GM12878 (cell line): ENCODE data around the gene NACA.

Source experiments
- POLR2A ChIP-seq: IDR thresholded peaks from 2 replicates; pipeline ENCODE4 v1.6.1; 2011; ENCODE audit warnings: low read depth, mild to moderate bottlenecking, low read length
- RFX5 ChIP-seq: IDR thresholded peaks from 2 replicates; pipeline ENCODE4 v1.6.1; 2011; ENCODE audit warnings: low read depth, low read length, improper control_type of control experiment
- TAF1 ChIP-seq: IDR thresholded peaks from 2 replicates; pipeline ENCODE4 v1.6.1; 2011; ENCODE audit warnings: mild to moderate bottlenecking, low read depth, low read length, borderline replicate concordance

- TF ChIP-seq RFX5 = no peak
- TF ChIP-seq TAF1 = no peak
- no peak for TF ChIP-seq POLR2A
Measured at GRCh38 chr12:56753566-56753965, 28.5 kb upstream of the NACA start.
